MCF 10A (cell line): ENCODE data around the gene VMP1. TPM values are rescaled to one million over a fixed set of nuclear protein-coding genes. Genes with fewer than 3 reads are reported as not detected.

Experiments used
- BruUV-seq: library from RNA; stranded (reverse); fragments of 400-500 nt; replicated peaks from 2 replicates; lab custom pipeline; 2021; lab: Mats Ljungman, UMichigan
- CTCF ChIA-PET: fragments of 300-600 bp; sonication (Branson Sonifier 250); formaldehyde crosslinking; extraction: SDS; loops from one replicate; lab custom pipeline; 2021; ENCODE audit warnings: antibody characterized with exemption, inconsistent platforms; lab: Yijun Ruan, JAX
- POLR2A ChIA-PET: fragments of 300-600, 350-650 bp; sonication (Branson Sonifier 250); formaldehyde crosslinking; extraction: SDS; loops from one replicate; lab custom pipeline; 2020; ENCODE audit warnings: antibody characterized with exemption, inconsistent platforms; lab: Yijun Ruan, JAX
- DNase-seq: peaks from one replicate; pipeline ENCODE4 v3.0.0-alpha.2; 2018; ENCODE audit not compliant: unreplicated experiment
- H3K27ac Mint-ChIP-seq: one replicate; pipeline ENCODE4 v1.8.0; 2022; ENCODE audit warnings: mild to moderate bottlenecking, low read depth, mixed read lengths; ENCODE audit not compliant: unreplicated experiment
- H3K27me3 Mint-ChIP-seq: one replicate; pipeline ENCODE4 v1.8.0; 2022; ENCODE audit warnings: mixed read lengths; ENCODE audit not compliant: insufficient read depth, unreplicated experiment
- H3K36me3 Mint-ChIP-seq: one replicate; pipeline ENCODE4 v1.8.0; 2022; ENCODE audit warnings: mild to moderate bottlenecking, moderate library complexity, mixed read lengths; ENCODE audit not compliant: insufficient read depth, unreplicated experiment
- H3K4me1 Mint-ChIP-seq: one replicate; pipeline ENCODE4 v1.8.0; 2022; ENCODE audit warnings: mixed read lengths; ENCODE audit not compliant: insufficient read depth, unreplicated experiment
- H3K4me3 Mint-ChIP-seq: one replicate; pipeline ENCODE4 v1.8.0; 2022; ENCODE audit warnings: mild to moderate bottlenecking, moderate library complexity, mixed read lengths; ENCODE audit not compliant: unreplicated experiment
- H3K9me3 Mint-ChIP-seq: one replicate; pipeline ENCODE4 v1.8.0; 2022; ENCODE audit warnings: mixed read lengths; ENCODE audit not compliant: unreplicated experiment
- intact Hi-C: fragments of 100-400 bp; cut with micrococcal nuclease; formaldehyde crosslinking; loops from 2 replicates; pipeline ENCODE4 v1.14.1; 2022
- total RNA-seq: library from RNA; stranded (reverse); gene quantifications from 2 replicates; pipeline ENCODE4 v1.2.3, GENCODE V29; 2022
- TF ChIP-seq, protein P1 (sequence below): fragments of 200-600 bp; IDR thresholded peaks from one replicate; pipeline ENCODE4 v1.8.0; 2022; ENCODE audit warnings: antibody characterized with exemption, mild to moderate bottlenecking; ENCODE audit not compliant: unreplicated experiment

The VMP1 gene
- total RNA-seq, 1 experiment from 2014 or later, result 228 TPM

DNA sequence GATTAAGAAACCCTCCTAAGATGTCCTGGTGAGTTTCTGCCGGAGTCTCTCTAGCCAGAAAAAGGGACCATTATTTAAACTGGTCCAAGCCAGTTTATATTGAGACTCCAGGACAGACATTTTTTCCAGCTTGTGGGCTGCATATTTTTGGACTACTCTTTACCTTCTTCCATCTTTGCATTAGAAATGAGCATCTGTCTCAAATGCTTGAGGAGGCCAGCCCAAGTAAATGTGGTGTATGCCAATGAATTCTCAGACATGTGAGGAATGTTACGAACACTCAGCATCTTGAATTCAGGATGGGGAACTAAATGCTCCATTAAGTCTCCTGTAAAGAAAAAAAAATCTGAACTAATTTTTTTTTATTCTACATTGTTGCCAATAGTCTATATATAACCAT, 166.9 kb downstream of the VMP1 start:
- POLR2A ChIA-PET, result interaction anchor here (0.6 kb wide), 1 partner anchor 190 kb away, joined by 3 read pairs; no protein-coding TSS in a partner anchor
- intact Hi-C loops, result no loop called here
- CTCF ChIA-PET, result no interaction called here
- no peaks in the 10 kb centered on the region for H3K4me1 Mint-ChIP-seq
- H3K27ac Mint-ChIP-seq, result no peak overlapping the region
- H3K9me3 Mint-ChIP-seq, result no peaks in the 10 kb centered on the region
- no TSS peak for BruUV-seq
- DNase-seq, result no peak
- H3K36me3 Mint-ChIP-seq, result peaks cover 35% of the 10 kb centered on the region
- H3K27me3 Mint-ChIP-seq, result no peaks in the 10 kb centered on the region
- TF ChIP-seq, protein P1, sequence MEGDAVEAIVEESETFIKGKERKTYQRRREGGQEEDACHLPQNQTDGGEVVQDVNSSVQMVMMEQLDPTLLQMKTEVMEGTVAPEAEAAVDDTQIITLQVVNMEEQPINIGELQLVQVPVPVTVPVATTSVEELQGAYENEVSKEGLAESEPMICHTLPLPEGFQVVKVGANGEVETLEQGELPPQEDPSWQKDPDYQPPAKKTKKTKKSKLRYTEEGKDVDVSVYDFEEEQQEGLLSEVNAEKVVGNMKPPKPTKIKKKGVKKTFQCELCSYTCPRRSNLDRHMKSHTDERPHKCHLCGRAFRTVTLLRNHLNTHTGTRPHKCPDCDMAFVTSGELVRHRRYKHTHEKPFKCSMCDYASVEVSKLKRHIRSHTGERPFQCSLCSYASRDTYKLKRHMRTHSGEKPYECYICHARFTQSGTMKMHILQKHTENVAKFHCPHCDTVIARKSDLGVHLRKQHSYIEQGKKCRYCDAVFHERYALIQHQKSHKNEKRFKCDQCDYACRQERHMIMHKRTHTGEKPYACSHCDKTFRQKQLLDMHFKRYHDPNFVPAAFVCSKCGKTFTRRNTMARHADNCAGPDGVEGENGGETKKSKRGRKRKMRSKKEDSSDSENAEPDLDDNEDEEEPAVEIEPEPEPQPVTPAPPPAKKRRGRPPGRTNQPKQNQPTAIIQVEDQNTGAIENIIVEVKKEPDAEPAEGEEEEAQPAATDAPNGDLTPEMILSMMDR, result no peak
- no peak overlapping the region for H3K4me3 Mint-ChIP-seq

DNA sequence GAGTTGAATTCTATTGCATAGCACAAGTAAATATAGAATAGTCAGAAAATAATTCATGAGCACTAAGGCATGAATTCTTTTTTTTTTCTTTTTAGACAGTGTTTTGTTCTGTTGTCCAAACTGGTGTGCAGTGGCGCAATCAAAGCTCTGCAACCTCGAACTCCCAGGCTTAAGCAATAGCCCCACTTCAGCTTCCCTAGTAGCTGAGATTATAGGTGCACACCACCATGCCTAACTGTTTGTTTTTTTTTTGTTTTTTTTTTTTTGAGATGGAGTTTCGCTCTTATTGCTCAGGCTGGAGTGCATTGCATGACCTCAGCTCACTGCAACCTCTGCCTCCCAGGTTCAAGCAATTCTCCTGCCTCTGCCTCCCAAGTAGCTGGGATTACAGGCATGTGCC, 168.7 kb downstream of the VMP1 start:
- Mint-ChIP-seq H3K4me3 (no peak overlapping the region), H3K36me3 (peaks cover 34% of the 10 kb centered on the region), H3K27ac (no peak overlapping the region), H3K9me3 (no peaks in the 10 kb centered on the region), H3K4me1 (no peaks in the 10 kb centered on the region), H3K27me3 (no peaks in the 10 kb centered on the region)
- DNase-seq, result peak; percentile 38
- CTCF ChIA-PET, result interaction anchor here (0.6 to 0.7 kb wide), 4 partner anchors 23 to 1159 kb away, joined by 3 to 5 read pairs (median 3); no protein-coding TSS in a partner anchor
- intact Hi-C loops, result no loop called here
- POLR2A ChIA-PET, result interaction anchor here (0.6 to 0.8 kb wide), 2 partner anchors 27 to 654 kb away, joined by 3 read pairs; no protein-coding TSS in a partner anchor
- BruUV-seq, result no TSS peak
- TF ChIP-seq, protein P1, result no peak

DNA sequence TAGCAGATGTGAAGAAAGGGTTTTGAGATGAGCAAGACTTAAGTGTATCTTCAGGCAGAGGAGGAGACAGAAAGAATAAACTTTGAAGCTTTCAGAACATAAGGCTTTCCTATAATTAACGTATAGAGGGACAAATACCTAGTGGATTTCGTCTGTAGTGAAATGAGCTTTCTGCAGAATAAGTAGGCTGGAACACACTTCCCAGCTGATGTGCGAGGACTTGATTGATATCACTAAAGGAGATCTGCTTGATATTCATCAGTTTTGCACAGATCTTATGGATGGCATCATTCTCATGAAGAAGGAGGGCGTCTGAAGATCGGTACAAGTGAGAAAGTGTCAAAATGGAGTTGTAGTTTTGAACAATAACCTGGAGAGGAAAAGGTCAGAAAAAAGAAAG, 170.5 kb downstream of the VMP1 start:
- TF ChIP-seq, protein P1, result no peak
- H3K4me1 Mint-ChIP-seq, result no peaks in the 10 kb centered on the region
- ChIA-PET CTCF (no interaction called here), POLR2A (interaction anchor here (0.7 kb wide), 2 partner anchors 15 to 119 kb away, joined by 3 read pairs; partner anchors contain the start of gene TUBD1)
- H3K36me3 Mint-ChIP-seq, result peaks cover 31% of the 10 kb centered on the region
- no TSS peak for BruUV-seq
- H3K9me3 Mint-ChIP-seq, result no peaks in the 10 kb centered on the region
- no peak for DNase-seq
- peak overlapping the region; percentile 49 for H3K27ac Mint-ChIP-seq
- no peak overlapping the region for H3K4me3 Mint-ChIP-seq
- intact Hi-C loops, result no loop called here
- no peaks in the 10 kb centered on the region for H3K27me3 Mint-ChIP-seq

DNA sequence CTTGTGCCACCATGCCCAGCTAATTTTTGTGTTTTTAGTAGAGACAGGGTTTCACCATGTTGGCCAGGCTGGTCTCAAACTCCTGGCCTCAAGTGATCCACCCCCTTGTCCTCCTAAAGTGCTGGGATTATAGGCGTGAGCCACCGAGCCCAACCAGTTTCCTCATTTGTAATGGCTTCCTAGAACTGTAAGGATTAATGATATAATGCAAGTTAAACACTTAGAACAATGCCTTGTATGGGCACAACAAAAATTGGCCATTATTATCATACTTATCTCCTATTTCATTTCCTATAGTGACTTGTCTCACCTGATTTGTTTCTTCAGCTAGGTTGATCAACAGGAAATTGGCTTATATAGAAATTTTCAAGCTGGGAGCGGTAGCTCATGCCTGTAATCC, 171.2 kb downstream of the VMP1 start:
- Mint-ChIP-seq H3K27me3 (no peaks in the 10 kb centered on the region), H3K27ac (peak overlapping the region; percentile 49), H3K9me3 (no peaks in the 10 kb centered on the region), H3K4me3 (no peak overlapping the region), H3K36me3 (peaks cover 35% of the 10 kb centered on the region), H3K4me1 (no peaks in the 10 kb centered on the region)
- intact Hi-C loops, result no loop called here
- BruUV-seq, result no TSS peak
- ChIA-PET CTCF (no interaction called here), POLR2A (no interaction called here)
- TF ChIP-seq, protein P1, result no peak
- DNase-seq, result no peak
